HG03066 (cell line): ENCODE results near the gene TMEM164.

Experiments
- ATAC-seq: cut with Tn5 transposase; IDR thresholded peaks from one replicate; pipeline ENCODE4 v1.9.1; 2021; ENCODE audit warnings: low read depth; ENCODE audit not compliant: unreplicated experiment

Gene TMEM164

DNA sequence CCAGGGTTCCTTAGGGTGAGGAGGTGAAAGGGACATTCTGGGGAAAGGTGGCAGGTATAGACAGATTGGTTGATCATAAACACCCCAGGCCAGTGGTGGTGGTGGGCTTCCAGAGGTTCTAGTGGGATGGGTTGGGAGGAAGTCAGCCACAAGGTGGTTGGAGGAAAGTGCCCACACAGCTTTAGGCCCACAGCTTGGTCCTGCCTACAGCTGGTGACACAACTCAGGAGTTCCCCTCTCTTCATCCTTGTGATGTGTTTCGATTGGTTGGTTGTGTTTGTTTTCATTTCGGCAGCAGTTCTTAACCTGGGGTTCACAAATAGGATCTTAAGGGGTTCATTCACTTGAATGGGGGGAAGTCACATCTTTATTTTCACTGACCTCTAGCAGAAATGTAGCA is 157.0 kb downstream of the TMEM164 start:
- ATAC-seq, result no peak

- no peak for ATAC-seq
Observed at GRCh38 chrX:110161361-110161686, 158.4 kb downstream of the TMEM164 start.

DNA sequence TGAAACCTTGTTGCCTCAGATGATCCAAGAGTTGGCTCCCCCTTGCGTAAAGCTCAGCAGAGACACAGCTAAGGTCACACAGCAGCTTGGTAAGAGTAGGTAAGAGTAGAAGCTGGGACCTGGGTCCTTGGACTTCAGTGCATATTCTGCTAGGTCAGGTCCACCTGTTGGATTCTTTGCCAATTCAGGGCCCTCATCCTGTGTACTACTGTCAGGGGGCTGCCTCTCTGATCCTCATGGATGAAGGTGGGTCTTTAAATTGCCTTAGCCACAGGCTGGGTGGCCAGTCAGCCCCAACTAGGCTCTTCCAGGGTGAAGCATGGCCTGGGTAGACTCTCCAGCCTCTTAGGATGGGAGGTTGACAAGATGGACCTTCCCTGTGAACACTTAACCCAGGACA is 159.2 kb downstream of the TMEM164 start:
- ATAC-seq, result no peak

DNA sequence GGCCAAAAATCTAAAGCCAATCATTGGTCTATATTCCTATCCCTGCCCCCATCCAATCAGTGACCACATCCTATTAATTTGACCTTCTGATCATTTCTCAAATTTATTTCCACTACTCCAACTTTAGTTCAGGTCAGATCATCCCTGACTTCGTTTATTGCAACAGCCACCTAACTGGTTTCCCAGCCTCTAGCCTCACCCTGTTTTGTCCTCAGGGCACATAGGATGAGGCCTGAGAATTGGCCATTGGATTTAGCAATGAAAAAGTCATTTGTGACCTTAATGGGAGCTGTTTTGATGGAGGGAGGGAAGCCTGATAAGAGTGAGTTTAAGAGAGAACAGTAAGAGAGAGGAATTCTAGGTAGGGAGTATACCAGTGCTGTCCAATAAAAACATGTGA is 160.0 kb downstream of the TMEM164 start:
- ATAC-seq, result no peak

GRCh38 chrX:110163488-110163887 is 160.6 kb downstream of the TMEM164 start:
- ATAC-seq, result no peak

DNA sequence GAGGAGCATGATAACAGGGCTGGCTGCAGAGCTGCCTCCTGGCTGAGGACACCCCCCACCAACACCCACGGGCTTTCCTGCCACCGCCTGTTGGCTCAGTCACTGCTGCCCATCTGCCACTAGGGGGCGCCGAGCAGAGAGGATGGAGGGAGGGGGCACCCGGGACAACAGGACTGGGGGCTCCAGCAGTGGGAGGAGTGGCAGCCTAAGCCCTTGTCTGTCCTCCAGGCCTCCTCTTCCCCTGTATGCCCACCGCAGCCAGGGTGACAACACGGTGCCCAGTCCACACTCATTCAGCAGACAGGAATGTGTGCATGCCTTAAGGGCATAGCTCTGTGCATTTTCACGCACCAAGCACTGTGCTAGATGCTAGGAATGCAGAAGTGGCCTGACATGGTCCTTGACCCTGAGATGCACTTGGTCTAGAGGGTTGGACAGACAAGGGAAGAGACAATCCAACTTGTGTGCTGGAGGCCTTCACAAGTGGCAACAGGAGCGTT is 165.1 kb downstream of the TMEM164 start:
- no peak for ATAC-seq

- no peak for ATAC-seq
Observed at GRCh38 chrX:110168585-110168984, 165.7 kb downstream of the TMEM164 start.

- ATAC-seq, result no peak
Observed at GRCh38 chrX:110170029-110170428, 167.1 kb downstream of the TMEM164 start.

GRCh38 chrX:110171442-110171841 is 168.5 kb downstream of the TMEM164 start:
- ATAC-seq, result no peak

DNA sequence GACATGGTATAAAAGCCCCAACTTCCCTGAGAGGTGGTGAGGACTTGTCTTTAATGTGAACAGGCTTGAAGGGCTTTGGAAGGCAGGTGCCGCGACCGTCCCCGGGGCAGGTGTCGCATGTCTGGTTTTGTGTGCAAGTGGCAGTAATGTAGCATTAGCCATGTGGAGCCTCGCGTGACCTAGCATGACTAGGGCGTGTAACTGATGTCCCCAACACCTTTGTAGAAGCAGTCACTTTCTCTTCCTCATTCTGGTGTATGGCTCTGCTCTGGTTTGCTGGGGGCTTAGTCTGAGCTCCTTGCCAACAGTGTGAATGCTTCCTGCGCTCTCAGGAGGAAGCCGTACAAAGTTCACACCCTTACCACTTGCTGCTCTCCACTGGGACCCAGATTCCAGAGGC is 169.3 kb downstream of the TMEM164 start:
- peak; percentile 99 for ATAC-seq

DNA sequence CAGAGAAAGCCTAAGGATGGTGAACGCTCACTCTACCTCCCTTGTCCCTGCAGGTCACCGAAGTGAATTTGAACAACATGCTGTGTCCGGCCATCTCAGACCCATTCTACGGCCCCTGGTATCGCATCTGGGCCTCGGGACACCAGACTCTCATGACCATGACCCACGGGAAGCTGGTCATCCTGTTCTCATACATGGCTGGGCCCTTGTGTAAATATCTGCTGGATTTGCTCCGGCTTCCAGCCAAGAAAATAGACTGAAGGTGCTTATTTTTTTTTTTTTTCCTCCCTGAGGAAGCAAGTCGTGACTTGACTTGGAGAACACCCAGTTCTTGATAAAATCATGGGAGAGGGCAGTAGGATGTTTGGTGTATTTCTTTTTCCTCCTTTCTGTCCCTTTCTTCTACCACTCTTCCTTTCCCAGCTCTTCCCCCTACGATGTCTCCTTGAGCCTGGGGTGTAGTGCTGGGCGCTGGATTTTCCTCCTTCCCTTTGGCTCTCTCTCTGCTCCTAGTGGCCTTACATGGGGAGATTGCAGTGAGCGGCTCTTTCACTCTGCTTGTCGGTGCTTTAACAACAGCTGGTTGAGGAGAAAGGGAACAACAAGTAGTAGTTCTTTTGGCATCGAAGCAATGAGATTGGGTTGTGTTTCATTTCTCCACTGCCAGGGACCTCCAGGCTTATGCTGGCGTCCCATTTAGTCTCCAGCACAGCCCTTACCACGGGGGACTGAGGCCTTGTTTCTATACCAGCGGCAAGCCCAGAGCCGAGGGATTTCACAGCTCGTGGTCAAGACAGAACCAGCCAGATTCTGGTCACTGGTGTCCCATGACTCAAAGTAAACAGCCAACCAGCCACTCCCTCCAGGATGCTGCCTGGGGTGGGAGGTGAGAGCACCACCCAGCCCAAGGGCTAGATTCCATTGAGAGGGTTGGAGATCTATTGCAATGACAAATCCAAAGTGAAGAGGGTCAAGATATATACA is 170.6 kb downstream of the TMEM164 start:
- ATAC-seq, result no peak

- no peak for ATAC-seq
Observed at GRCh38 chrX:110175146-110175545, 172.2 kb downstream of the TMEM164 start.

GRCh38 chrX:110175696-110176095 is 172.8 kb downstream of the TMEM164 start:
- ATAC-seq, result no peak

DNA sequence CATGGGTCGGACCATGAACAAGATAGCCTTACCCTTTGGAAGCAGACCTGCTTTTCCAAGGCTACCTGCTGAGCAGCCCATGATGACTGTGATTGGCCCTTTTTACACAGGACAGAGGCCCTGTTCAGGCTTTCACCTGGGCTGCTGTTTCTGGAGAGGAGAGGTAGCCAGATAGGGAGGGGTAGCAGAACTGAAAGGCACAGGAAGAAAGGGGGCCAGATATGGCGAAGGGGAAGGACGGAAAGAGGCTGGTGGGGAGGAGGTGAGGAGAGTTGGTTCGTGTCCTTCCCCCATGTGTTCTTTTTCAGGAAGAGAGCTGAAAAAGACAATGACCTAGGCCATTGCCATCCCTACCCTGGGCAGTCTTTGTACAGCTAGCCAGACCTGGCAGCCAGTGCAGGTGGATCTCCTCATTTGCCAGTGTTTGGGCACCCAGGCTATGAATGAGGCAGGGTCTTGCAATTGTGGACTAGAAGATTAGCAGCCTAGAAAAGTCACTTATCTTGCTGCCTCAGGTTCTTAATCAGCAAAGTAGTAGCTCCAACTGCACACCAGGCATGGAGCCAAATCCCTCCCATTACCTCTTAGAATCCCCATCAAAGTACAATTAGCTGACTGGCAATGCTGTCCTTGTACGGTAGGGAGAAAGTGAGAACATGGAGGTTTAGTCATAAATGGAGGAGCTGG is 175.4 kb downstream of the TMEM164 start:
- no peak for ATAC-seq

DNA sequence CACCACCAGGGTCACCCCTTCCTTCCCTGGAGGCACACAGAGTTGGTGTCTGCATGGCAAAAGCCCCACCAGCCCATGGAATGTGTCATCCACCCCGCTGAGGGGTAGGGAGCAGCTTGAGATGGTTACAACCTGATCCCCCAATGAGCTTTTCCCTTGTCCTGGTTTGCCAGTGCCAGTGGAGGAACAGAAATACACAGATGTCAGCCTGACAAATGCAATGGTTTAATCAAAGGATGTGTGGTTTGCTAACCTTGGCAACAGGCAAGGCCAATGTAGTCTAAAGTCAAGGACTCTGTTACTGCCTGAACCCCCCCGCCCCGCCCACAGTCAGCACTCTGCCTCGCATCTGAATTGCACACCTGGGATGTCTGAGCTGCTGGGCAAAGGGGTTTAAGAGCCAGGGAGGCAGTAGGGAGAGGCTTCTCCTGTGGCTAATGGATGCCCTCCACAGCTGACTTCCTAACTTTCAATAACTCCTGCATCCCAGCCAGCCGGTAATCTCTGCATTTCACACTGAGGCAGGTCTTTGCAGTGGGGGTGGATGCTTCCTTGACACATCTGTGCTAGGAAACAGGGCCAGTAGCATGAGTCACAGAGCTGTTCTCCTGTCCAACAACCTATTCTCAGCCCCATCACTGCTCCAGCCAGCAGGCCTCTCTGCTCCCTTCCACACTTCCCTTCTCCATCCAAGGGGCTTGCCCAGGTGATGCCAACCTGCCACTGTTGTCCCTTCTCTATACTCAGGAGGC is 177.4 kb downstream of the TMEM164 start:
- no peak for ATAC-seq

- ATAC-seq, result no peak
Observed at GRCh38 chrX:110180928-110181310, 178.0 kb downstream of the TMEM164 start.

- ATAC-seq, result no peak
Observed at GRCh38 chrX:110181459-110182137, 178.7 kb downstream of the TMEM164 start.

DNA sequence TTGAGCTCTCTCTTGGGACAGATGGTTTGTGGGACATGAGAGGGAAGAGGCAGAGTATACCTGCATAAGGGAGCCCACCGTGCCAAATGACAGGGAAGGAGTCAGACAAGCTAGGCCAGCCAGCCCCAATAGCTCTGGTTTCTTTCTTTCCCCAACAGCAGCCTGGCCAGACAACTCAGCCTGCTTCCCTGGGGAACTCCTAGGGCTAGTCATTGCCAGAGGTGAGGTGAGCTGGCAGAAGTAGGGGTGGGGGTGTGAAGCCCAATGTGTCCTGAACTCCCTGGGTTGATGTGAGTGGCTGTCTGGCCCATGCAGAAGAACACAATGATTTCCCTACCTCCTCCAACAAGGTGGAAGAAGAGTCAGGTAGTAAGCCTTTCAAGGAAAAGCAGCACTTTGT is 179.4 kb downstream of the TMEM164 start:
- no peak for ATAC-seq

- ATAC-seq, result no peak
Observed at GRCh38 chrX:110182865-110183264, 180.0 kb downstream of the TMEM164 start.

- no peak for ATAC-seq
Observed at GRCh38 chrX:110183314-110183713, 180.4 kb downstream of the TMEM164 start.
